T-helper 2 cell (primary cell): ENCODE data around the gene CRYAA.

Experiments used
- DNase-seq, 5 experiments: peaks; one replicate each; pipeline versions ENCODE4 v3.0.0 to v3.0.0-alpha.2; 2012 to 2022

The CRYAA gene

DNA sequence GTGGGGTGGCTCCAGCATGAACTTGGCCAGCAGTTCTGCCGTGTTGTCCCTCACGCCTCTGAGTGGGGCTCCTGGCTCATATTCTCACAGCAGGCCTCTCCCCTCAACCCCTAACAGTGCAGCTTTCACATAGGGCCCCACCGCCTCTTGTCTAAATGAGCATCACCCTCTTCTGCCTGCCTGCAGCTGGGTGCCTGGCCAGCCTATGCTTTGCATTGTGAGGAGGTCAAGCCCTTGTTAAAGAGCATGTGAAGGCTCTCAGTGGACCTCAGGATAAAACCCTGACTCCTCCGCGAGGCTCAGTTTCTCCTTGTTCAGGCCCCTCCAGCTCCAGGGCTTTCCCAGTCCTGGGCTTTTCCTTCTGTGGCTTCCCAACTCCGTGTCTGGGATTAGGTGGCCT is 34.8 kb downstream of the CRYAA start:
- no peak for DNase-seq

DNA sequence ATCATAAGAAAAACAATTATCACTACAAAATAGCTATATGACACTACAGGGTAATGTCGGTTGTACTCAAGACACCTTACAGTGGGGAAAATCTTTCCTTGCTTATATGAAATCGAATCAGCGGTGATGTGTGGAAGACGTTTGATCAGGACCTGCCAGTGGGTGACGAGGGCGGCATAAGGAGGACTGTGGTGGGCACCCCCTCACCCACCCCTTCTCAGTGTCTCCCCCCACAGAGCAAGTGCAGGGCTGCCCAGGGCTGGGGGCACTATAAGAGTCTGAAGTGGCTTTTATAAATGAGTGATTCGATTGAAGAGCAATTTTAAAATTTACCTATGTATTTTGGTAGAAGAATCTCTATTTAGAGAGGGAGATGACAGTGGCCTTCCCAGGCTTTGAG is 35.8 kb downstream of the CRYAA start:
- DNase-seq: no peak

DNA sequence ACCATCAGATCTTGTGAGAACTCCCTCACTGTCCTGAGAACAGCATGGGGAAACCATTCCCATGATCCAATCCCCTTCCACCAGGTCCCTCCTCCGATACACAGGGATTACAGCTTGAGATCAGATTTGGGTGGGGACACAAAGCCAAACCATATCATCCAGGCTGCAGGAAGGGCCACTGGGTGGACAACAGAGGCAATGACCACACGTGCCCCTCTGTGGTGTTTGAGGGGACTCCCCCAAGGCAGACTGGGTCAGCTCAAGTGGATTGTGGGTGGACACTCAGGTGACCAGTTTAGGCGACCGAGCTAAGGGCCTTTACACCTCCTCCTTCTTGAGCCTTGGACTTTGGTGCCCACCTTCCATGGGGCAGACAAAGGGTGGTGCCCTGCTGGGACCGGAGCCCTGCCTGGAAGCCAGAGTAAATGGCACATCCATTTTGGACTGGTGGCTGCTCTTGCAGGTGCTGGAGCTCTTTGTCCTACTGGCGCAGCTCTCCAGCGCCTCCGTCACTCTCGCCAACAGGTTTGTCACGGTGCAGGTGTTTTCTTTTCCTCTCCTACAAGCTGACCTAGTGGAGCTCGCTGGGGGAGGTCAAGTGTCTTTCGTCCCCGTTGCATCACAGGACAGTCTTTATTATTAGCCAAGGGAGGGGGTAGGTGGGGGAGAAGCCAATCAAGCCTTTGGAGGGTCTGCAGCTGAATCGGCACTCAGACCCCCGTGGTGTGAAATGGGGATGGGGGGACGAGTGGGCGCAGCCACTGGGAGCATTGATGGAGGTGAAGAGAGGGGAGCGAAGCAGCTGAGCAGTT is 37.6 kb downstream of the CRYAA start:
- no peak for DNase-seq

DNA sequence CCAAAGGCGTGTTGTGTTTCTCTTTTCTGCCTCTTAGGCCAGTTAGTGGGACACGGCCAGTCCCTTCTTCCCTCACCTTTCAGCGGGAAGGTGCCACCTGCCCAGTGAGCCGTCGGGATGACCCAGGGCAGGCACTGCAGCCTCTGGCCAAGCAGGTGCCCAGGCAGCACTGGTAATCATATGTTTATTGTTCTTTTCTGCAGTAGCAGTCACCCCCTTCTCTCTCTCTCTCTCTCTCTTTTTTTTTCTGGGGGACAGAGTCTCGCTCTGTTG is 38.2 kb downstream of the CRYAA start:
- no peak for DNase-seq

DNA sequence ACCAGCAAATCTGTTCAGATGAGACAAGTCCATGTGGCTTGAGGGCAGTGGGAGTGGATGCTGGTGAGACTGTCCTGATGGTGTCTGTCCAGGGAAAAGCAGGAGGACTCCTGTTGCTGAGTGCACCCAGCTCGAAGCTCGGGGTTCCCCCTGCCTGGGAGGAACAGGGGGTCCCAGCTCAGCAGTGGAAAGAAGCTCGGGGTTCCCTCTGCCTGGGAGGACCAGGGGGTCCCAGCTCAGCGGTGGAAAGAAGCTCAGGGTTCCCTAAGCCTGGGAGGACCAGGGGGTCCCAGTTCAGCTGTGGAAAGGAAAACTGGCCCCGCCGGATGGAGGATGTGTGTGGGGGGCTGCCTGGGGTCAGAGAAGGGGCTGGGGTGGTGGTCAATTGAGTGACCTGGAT is 39.1 kb downstream of the CRYAA start:
- DNase-seq: no peak

DNA sequence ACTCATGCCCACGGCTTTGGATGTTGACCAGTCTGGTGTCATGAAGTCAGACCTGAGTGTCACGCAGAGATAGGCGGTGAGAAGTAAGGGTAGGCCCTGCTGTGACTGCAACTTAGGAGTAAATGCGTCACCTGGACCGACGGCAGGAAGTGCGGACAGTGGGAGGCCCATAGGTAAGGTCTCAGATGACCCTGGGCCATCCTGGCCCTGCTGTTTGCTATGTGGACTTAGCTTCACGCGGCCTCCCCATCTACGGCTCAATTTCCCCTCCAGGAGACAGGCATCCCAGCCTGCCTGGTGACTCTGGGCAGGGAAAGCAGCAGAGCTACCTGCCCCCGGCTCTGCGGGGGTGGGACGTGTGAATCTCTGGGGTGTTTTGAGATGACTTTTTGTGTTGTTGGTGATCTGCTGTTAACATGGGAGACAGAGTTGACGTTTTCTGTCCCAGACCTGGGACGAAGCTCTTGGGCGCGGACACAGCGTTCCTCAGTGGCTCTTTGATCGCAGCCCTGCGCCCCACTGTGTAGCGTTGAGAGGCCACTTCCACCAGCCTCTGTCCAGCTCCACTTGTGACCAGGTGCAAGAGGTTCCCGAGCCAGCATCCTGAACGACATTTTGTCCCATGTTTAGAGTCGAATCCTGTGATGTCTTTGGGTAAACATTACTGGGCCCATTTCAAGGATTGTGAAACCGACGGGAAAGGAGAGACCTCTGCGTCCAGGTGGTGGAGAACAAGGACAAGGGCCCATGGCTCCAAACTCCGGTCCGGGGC is 39.9 kb downstream of the CRYAA start:
- DNase-seq: no peak

DNA sequence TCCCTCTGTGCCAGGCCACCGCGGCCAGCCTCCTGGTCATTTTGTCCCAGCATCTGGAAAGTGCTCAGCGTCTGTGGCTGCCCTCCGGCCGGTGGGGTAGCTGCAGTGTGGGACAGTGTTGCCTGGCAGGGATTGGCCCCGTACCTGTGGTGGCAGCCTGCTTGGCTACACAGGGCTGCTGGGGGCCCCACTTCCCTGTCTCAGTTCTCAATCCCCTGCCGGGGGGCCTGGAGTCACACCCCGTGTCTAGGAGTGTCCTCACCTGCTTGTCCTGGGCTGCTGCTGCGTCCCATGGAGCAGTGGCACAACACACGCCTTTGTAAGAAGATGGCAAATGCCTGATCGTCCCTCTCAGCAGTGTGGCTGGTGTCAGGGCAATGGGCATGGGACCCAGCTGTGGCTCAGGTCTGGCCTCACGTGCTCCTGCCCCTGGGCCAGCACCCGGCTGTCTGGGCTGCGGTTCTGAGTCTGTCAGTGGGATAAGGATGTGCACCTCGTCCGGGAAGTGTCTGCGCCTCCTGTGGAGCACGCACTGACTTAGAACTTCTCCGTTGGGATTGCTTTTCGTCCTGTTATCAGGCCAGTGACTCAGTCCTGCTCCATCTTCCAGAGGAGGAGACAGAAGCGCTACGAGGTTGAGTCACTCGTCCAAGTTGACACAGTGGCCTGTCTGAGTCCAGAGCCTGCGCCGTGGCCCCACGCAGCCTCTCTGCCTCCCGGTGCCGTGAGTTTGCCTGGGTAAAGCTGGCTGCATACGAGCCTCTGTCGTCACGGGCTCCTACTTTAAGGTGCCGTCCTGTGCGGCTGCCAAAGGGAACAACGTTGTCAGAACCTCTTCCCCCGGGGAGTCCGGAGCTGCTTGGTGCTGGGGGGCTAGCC is 41.0 kb downstream of the CRYAA start:
- no peak for DNase-seq

DNA sequence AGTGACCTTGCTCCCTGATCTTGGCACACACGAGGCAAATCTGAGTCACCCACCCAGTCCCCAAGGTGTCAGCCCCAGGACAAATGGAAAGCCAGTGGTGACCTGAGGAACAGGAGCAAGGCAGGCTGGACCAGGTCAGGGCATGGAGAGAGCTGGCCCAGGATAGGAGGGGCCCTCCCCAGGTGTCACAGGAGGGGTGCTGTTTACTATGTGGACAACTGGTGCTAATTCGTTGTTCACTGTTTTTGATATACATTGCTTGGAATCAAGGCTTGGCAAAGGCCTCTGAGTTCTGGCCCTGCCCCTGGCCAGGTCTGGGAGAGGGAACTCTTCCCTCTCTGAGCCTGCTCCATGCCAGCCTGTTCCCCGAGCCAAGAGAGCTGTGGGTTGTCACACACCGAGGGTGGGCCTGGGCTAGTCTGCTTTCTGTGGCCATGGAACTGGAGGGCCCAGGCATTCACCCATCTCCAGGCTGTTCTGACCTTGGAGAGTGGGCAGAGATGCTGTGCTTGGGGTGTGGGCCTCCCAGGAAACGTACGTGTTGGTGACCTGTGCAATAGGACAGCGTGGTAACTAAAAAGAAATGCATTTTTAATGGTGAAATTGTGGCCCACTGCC is 41.8 kb downstream of the CRYAA start:
- DNase-seq: no peak

DNA sequence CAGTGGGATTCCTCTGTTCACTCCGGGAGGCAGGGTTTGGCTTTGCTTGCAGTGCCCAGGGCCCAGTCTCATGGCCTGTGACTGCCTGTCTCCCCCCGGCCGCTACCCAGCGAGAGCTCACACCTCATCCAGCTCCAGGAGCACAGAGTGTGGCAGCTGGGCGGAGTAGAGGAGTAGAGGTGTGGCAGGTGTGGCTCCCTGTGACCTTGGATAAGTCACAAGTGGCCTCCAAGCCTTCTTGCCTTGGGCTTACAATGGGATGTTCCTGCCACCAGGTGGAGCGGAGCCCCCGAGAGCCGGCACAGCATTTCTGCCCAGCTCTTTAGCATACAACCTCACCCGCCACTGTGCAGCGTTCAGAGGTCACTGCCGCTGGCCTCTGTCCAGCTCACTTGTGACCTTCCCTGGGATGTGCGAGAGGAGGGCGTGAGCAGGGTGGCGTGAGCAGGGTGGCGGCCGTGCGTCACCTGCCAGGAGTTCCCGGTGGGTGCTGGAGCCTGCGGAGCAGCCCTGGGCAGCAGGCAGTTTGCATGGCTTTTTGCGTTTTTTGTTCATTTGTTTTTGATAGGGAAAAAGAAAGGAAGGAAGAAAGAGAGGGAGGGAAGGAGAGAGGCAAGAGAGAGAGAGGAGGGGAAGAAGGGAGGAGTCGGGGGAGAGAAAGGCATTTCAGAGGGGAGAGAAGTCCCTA is 42.4 kb downstream of the CRYAA start:
- no peak for DNase-seq

DNA sequence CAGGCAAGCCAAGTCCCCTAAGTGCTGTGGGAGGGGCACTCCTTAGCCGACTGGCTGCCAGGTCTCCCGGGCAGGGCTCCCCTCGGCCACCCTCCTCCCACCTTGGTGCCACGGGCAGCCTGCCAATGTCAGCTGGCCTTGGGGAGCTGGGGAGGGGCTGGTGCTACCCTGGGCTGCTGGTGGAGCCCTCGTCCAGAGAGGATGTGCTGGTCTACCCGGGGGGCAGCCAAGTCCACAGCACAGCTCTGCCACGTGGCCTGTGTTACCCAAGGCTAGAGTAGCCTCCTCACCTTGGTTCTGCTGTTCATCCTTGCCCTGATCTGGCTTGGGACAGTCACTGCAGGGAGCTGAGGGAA is 42.9 kb downstream of the CRYAA start:
- no peak for DNase-seq
